NAMALWA (cell line): ENCODE results near the gene ANO9.
"Not testable (repeated sequence)": the region's sequence is repeated elsewhere in the genome, so short reads cannot be mapped to it uniquely, and the experiment has no call there.

Experiments used
- DNase-seq: peaks from one replicate; pipeline ENCODE4 v3.0.0-alpha.2; 2015; ENCODE audit warnings: low spot score

ANO9 gene

GRCh38 chr11:415640-416041 lies 26.2 kb downstream of the ANO9 start:
- no peak for DNase-seq

GRCh38 chr11:414318-414857 lies 27.4 kb downstream of the ANO9 start:
- no peak for DNase-seq

GRCh38 chr11:413120-414081 lies 28.4 kb downstream of the ANO9 start:
- peak; percentile 42 for DNase-seq

GRCh38 chr11:412641-413119 lies 29.1 kb downstream of the ANO9 start:
- no peak for DNase-seq

GRCh38 chr11:411520-411919 lies 30.3 kb downstream of the ANO9 start:
- not testable (repeated sequence) for DNase-seq

GRCh38 chr11:410711-411110 lies 31.1 kb downstream of the ANO9 start:
- DNase-seq = not testable (repeated sequence)

- DNase-seq = no peak
Measured at GRCh38 chr11:409600-410483, 32.0 kb downstream of the ANO9 start.

GRCh38 chr11:409008-409599 lies 32.7 kb downstream of the ANO9 start:
- no peak for DNase-seq

- DNase-seq = no peak
Measured at GRCh38 chr11:408154-409007, 33.4 kb downstream of the ANO9 start.

GRCh38 chr11:407651-408123 lies 34.1 kb downstream of the ANO9 start:
- no peak for DNase-seq

- peak; percentile 90 for DNase-seq
Measured at GRCh38 chr11:406796-407650, 34.8 kb downstream of the ANO9 start.

- no peak for DNase-seq
Measured at GRCh38 chr11:405954-406795, 35.6 kb downstream of the ANO9 start.

GRCh38 chr11:405323-405953 lies 36.4 kb downstream of the ANO9 start:
- no peak for DNase-seq

GRCh38 chr11:404551-405264 lies 37.1 kb downstream of the ANO9 start:
- DNase-seq = no peak

- DNase-seq = no peak
Measured at GRCh38 chr11:403761-404431, 37.9 kb downstream of the ANO9 start.

- DNase-seq = no peak
Measured at GRCh38 chr11:403021-403760, 38.6 kb downstream of the ANO9 start.
